HepG2 (cell line): ENCODE data around the gene HLF. TPM values are rescaled to one million over a fixed set of nuclear protein-coding genes. Genes with fewer than 3 reads are reported as not detected.

Source experiments
- AHR ChIP-seq: IDR thresholded peaks from 2 replicates; pipeline ENCODE4 v1.6.1; 2018; ENCODE audit warnings: missing genetic modification reagents, missing compliant biosample characterization
- ARHGAP35 ChIP-seq: sonication (generic); formaldehyde crosslinking; IDR thresholded peaks from 2 replicates; pipeline ENCODE4 v1.9.0; 2022; ENCODE audit warnings: mild to moderate bottlenecking, inconsistent platforms, moderate library complexity, missing genetic modification reagents, borderline replicate concordance
- EHMT2 ChIP-seq: fragments of 200-600 bp; sonication (generic); IDR thresholded peaks from 2 replicates; pipeline ENCODE4 v1.7.0; 2017; ENCODE audit warnings: antibody characterized with exemption, low read depth, low read length, borderline replicate concordance
- IRF2 ChIP-seq: IDR thresholded peaks from 2 replicates; pipeline ENCODE4 v1.6.1; 2018; ENCODE audit warnings: missing genetic modification reagents, missing compliant biosample characterization
- RAD21 ChIP-seq: fragments of 450-650 bp; formaldehyde crosslinking; IDR thresholded peaks from 2 replicates; pipeline ENCODE4 v1.5.0; 2020; ENCODE audit warnings: mild to moderate bottlenecking
- ZNF180 ChIP-seq: sonication (generic); formaldehyde crosslinking; IDR thresholded peaks from 2 replicates; pipeline ENCODE4 v1.4.0; 2020; ENCODE audit warnings: low read depth, missing genetic modification reagents, borderline replicate concordance
- ZNF740 ChIP-seq: sonication (generic); formaldehyde crosslinking; IDR thresholded peaks from 2 replicates; pipeline ENCODE4 v1.4.0; 2020; ENCODE audit warnings: missing genetic modification reagents
- ZNF792 ChIP-seq: IDR thresholded peaks from 2 replicates; pipeline ENCODE4 v1.6.1; 2016
- polyA plus RNA-seq, 8 experiments: library from polyadenylated mRNA; depleted of rRNA in 3 of 8; stranded (reverse) in 7 of 8; unstranded in 1 of 8; fragments of >200 nt; fragmentation: Illumina TruSeq in 4 of 8; extraction: Trizol in 4 of 8; gene quantifications; 2 replicates each; pipeline versions ENCODE4 v1.2.1 to v1.2.3, GENCODE V29; 2011 to 2016; ENCODE audit warnings: low read depth in 4 of 8, missing spikeins in 1 of 8, mixed read lengths in 1 of 8; ENCODE audit not compliant: insufficient read depth in 1 of 8
- total RNA-seq, 5 experiments: library from RNA; depleted of rRNA; stranded (reverse); fragments of >200 nt; fragmentation: Illumina TruSeq; extraction: Trizol; gene quantifications; 2 replicates each; pipeline ENCODE4 v1.2.3, GENCODE V29; 2016; ENCODE audit warnings: low read depth in 1 of 5
- TF ChIP-seq, protein P1 (sequence below): sonication (generic); formaldehyde crosslinking; IDR thresholded peaks from 2 replicates; pipeline ENCODE4 v1.4.0; 2020; ENCODE audit warnings: missing genetic modification reagents
- TF ChIP-seq, protein P2 (sequence below): sonication (generic); formaldehyde crosslinking; IDR thresholded peaks from 2 replicates; pipeline ENCODE4 v1.4.0; 2020; ENCODE audit warnings: missing genetic modification reagents

HLF gene
- total and polyA plus RNA-seq, 2 of the 13 experiments (the other 11 are each of a cell fraction or from before 2014, with no cell fraction given), result 202 to 346 TPM

DNA sequence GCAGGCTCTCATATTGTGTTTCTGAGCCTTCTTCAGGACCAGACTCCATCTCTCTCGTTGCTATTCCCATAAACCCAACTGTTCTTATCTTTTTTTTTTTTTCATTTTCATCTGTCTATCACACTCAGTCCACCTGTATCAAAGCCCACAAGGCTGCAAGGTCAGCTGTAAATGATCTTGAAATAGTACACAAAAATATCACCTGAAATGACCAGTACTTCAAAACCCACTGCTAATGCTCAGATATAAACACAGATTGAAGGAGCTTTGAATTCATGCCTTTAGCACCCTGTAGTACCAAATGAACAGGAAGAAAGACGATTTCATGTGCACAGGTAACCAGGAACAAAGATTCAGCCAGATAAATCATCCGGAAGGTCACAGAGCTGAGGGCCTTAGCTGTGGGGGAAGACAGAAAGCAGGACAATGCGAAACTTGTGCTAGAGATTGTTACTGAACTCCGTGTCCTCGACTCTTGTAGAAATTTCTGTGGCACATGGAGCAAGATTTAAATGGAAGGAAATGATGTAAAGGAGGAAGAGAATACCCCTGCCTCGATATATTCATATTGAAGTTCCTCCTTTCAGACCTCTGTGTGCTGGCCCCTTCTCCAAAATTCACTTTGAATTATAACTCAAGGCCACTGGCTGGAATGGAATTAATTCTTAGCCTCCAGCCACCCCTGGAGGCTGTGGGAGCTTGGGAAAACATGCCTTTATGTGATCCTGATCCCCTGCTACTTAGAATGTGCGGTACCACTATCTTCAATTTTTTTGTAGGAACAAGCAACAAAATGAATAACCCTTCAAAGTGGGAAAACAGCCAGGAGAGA is 4.1 kb downstream of the HLF start (continued):
- TF ChIP-seq, protein P1, sequence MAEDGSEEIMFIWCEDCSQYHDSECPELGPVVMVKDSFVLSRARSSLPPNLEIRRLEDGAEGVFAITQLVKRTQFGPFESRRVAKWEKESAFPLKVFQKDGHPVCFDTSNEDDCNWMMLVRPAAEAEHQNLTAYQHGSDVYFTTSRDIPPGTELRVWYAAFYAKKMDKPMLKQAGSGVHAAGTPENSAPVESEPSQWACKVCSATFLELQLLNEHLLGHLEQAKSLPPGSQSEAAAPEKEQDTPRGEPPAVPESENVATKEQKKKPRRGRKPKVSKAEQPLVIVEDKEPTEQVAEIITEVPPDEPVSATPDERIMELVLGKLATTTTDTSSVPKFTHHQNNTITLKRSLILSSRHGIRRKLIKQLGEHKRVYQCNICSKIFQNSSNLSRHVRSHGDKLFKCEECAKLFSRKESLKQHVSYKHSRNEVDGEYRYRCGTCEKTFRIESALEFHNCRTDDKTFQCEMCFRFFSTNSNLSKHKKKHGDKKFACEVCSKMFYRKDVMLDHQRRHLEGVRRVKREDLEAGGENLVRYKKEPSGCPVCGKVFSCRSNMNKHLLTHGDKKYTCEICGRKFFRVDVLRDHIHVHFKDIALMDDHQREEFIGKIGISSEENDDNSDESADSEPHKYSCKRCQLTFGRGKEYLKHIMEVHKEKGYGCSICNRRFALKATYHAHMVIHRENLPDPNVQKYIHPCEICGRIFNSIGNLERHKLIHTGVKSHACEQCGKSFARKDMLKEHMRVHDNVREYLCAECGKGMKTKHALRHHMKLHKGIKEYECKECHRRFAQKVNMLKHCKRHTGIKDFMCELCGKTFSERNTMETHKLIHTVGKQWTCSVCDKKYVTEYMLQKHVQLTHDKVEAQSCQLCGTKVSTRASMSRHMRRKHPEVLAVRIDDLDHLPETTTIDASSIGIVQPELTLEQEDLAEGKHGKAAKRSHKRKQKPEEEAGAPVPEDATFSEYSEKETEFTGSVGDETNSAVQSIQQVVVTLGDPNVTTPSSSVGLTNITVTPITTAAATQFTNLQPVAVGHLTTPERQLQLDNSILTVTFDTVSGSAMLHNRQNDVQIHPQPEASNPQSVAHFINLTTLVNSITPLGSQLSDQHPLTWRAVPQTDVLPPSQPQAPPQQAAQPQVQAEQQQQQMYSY (CRISPR knock-in tag), result no peak
- TF ChIP-seq EHMT2, result no peak
- no peak for TF ChIP-seq AHR (CRISPR knock-in tag)
- TF ChIP-seq RAD21 (CRISPR knock-in tag), result no peak
- no peak for TF ChIP-seq ZNF740 (CRISPR knock-in tag)
- TF ChIP-seq, protein P2, sequence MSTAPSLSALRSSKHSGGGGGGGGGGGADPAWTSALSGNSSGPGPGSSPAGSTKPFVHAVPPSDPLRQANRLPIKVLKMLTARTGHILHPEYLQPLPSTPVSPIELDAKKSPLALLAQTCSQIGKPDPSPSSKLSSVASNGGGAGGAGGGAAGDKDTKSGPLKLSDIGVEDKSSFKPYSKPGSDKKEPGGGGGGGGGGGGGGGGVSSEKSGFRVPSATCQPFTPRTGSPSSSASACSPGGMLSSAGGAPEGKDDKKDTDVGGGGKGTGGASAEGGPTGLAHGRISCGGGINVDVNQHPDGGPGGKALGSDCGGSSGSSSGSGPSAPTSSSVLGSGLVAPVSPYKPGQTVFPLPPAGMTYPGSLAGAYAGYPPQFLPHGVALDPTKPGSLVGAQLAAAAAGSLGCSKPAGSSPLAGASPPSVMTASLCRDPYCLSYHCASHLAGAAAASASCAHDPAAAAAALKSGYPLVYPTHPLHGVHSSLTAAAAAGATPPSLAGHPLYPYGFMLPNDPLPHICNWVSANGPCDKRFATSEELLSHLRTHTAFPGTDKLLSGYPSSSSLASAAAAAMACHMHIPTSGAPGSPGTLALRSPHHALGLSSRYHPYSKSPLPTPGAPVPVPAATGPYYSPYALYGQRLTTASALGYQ (CRISPR knock-in tag), result no peak
- TF ChIP-seq ZNF180, result no peak
- TF ChIP-seq IRF2 (CRISPR knock-in tag), result no peak; the same call in 1 of the 2 replicates
- no peak for TF ChIP-seq ZNF792 (CRISPR knock-in tag)
- no peak for TF ChIP-seq ARHGAP35 (CRISPR knock-in tag)
